Keratinocyte (primary cell): ENCODE results near the gene HDLBP. TPM values are rescaled to one million over a fixed set of nuclear protein-coding genes. Genes with fewer than 3 reads are reported as not detected.

ENCODE experiments used
- DNase-seq: peaks from one replicate; pipeline ENCODE4 v3.0.0-alpha.2; 2011; ENCODE audit warnings: low read depth, missing footprints, low spot score
- FAIRE-seq: peaks from 2 replicates; lab custom pipeline; 2011; peaks lifted over from hg19 to GRCh38; lab: Jason Lieb, UNC
- H2AFZ ChIP-seq: 2 replicates; pipeline ENCODE4 v1.6.0; 2012; ENCODE audit warnings: low read length, control low read depth, inconsistent platforms; ENCODE audit not compliant: control insufficient read depth
- H3K27ac ChIP-seq: 2 replicates; pipeline ENCODE4 v1.5.1; 2011; ENCODE audit warnings: low read length; ENCODE audit not compliant: control insufficient read depth, insufficient read depth
- H3K27me3 ChIP-seq: 3 replicates; pipeline ENCODE4 v1.6.0; 2011; ENCODE audit warnings: low read length; ENCODE audit not compliant: control insufficient read depth, insufficient read depth; ENCODE audit errors: extremely low read depth
- H3K36me3 ChIP-seq, 2 experiments: 2 replicates in 1 of 2; 3 replicates in 1 of 2; pipeline ENCODE4 v1.5.1; 2011; ENCODE audit warnings: low read length in 2 of 2, mild to moderate bottlenecking in 1 of 2; ENCODE audit not compliant: control insufficient read depth in 2 of 2, insufficient read depth in 2 of 2; ENCODE audit errors: extremely low read depth in 1 of 2
- H3K4me1 ChIP-seq: 3 replicates; pipeline ENCODE4 v1.5.1; 2011; ENCODE audit warnings: low read length; ENCODE audit not compliant: control insufficient read depth, insufficient read depth; ENCODE audit errors: extremely low read depth
- H3K4me2 ChIP-seq: 3 replicates; pipeline ENCODE4 v1.6.0; 2011; ENCODE audit warnings: low read depth, low read length; ENCODE audit not compliant: control insufficient read depth, insufficient read depth; ENCODE audit errors: extremely low read depth
- H3K4me3 ChIP-seq, 3 experiments: fragments of 200-600 bp in 1 of 3; sonication (generic) in 1 of 3; 2 replicates in 2 of 3; 3 replicates in 1 of 3; pipeline ENCODE4 v1.5.1; 2011 to 2016; ENCODE audit warnings: low read length in 3 of 3, mild to moderate bottlenecking in 3 of 3, control low read depth in 2 of 3, inconsistent platforms in 1 of 3, low read depth in 1 of 3, mixed read lengths in 1 of 3, mixed run types in 1 of 3, moderate library complexity in 1 of 3; ENCODE audit not compliant: control insufficient read depth in 2 of 3, insufficient read depth in 2 of 3; ENCODE audit errors: extremely low read depth in 1 of 3
- H3K79me2 ChIP-seq: 2 replicates; pipeline ENCODE4 v1.6.0; 2012; ENCODE audit warnings: low read length; ENCODE audit not compliant: control insufficient read depth, insufficient read depth
- H3K9ac ChIP-seq: 3 replicates; pipeline ENCODE4 v1.6.0; 2011; ENCODE audit warnings: low read length; ENCODE audit not compliant: control insufficient read depth, insufficient read depth; ENCODE audit errors: extremely low read depth
- H3K9me1 ChIP-seq: 3 replicates; pipeline ENCODE4 v1.6.0; 2011; ENCODE audit warnings: low read length; ENCODE audit not compliant: control insufficient read depth, insufficient read depth; ENCODE audit errors: extremely low read depth
- H3K9me3 ChIP-seq: 2 replicates; pipeline ENCODE4 v1.5.1; 2012; ENCODE audit warnings: low read depth, low read length; ENCODE audit not compliant: control insufficient read depth
- H4K20me1 ChIP-seq: 3 replicates; pipeline ENCODE4 v1.6.0; 2011; ENCODE audit warnings: low read length; ENCODE audit not compliant: control insufficient read depth, insufficient read depth; ENCODE audit errors: extremely low read depth
- CTCF ChIP-seq, 3 experiments: IDR thresholded peaks in 1 of 3; conservative IDR thresholded peaks in 1 of 3; optimal IDR thresholded peaks in 1 of 3; 2 replicates in 2 of 3; 3 replicates in 1 of 3; pipeline versions ENCODE3 to v1.5.1; 2011; ENCODE audit warnings: low read length in 3 of 3, mild to moderate bottlenecking in 3 of 3, moderate library complexity in 2 of 3, control low read depth in 1 of 3, inconsistent platforms in 1 of 3; ENCODE audit not compliant: insufficient read depth in 2 of 3; ENCODE audit errors: extremely low read depth in 1 of 3
- EZH2 ChIP-seq: IDR thresholded peaks from one replicate; pipeline ENCODE4 v1.6.1; 2012; ENCODE audit warnings: inconsistent platforms, mild to moderate bottlenecking, low read length, moderate library complexity
- dilution Hi-C: fragments of 300-500 bp; cut with MboI; formaldehyde crosslinking; loops from one replicate; pipeline ENCODE4 v1.7.0; 2020; ENCODE audit warnings: low sequenced_read_pairs; ENCODE audit not compliant: extremely low pct_ligation_motif_present
- polyA plus RNA-seq, 5 experiments: library from polyadenylated mRNA; depleted of rRNA in 3 of 5; stranded (reverse) in 3 of 5; stranded (forward) in 1 of 5; unstranded in 1 of 5; fragments of >200 nt; gene quantifications; 1 replicate in 1 of 5; 2 replicates in 3 of 5; 3 replicates in 1 of 5; pipeline versions ENCODE4 v1.2.1 to v1.2.3, GENCODE V29; 2011 to 2012; ENCODE audit warnings: missing spikeins in 2 of 5, low read depth in 1 of 5, low replicate concordance in 1 of 5

The HDLBP gene
- polyA plus RNA-seq, 1 donor (not counting 4 experiments of a cell fraction or from before 2014, with no cell fraction given): 289 TPM

GRCh38 chr2:241300000-241300399 is 15.5 kb downstream of the HDLBP start:
- H3K9me1 ChIP-seq: peaks cover 2% of the 10 kb centered on the region
- peaks cover 3 to 15% of the 10 kb centered on the region in 2 experiments for H3K36me3 ChIP-seq
- no peaks in the 10 kb centered on the region for H3K9me3 ChIP-seq
- H3K9ac ChIP-seq: no peak overlapping the region
- no peaks in the 10 kb centered on the region for H3K27me3 ChIP-seq
- no peak overlapping the region for H3K27ac ChIP-seq
- no peak overlapping the region for H3K4me3 ChIP-seq
- H3K79me2 ChIP-seq: peaks cover 95% of the 10 kb centered on the region
- dilution Hi-C loops: no loop called here
- FAIRE-seq (no peak), DNase-seq (no peak)
- peaks cover 19% of the 10 kb centered on the region for H4K20me1 ChIP-seq
- no peak overlapping the region for H2AFZ ChIP-seq
- no peak overlapping the region for H3K4me2 ChIP-seq
- TF ChIP-seq CTCF (optimal IDR thresholded peaks at IDR 0.05 in 1 of 3, IDR thresholded peaks at IDR 0.05 in 1 of 3, conservative IDR thresholded peaks at IDR 0.05 in 1 of 3; ENCODE audit: extremely low read depth in 1 of 3, insufficient read depth in 2 of 3, low read length in 3 of 3) (no peak), EZH2 (no peak)
- H3K4me1 ChIP-seq: no peaks in the 10 kb centered on the region

GRCh38 chr2:241298673-241299072 is 16.8 kb downstream of the HDLBP start:
- DNase-seq (no peak), FAIRE-seq (no peak)
- no peaks in the 10 kb centered on the region for H3K9me3 ChIP-seq
- H3K4me2 ChIP-seq: no peak overlapping the region
- no peak overlapping the region for H3K9ac ChIP-seq
- no peak overlapping the region for H3K4me3 ChIP-seq
- peaks cover 2% of the 10 kb centered on the region for H3K9me1 ChIP-seq
- H3K79me2 ChIP-seq: peaks cover 94% of the 10 kb centered on the region
- H3K36me3 ChIP-seq: peaks cover 3 to 14% of the 10 kb centered on the region in 2 experiments
- dilution Hi-C loops: no loop called here
- peaks cover 16% of the 10 kb centered on the region for H4K20me1 ChIP-seq
- no peak overlapping the region for H3K27ac ChIP-seq
- H3K27me3 ChIP-seq: no peaks in the 10 kb centered on the region
- H2AFZ ChIP-seq: no peak overlapping the region
- no peak for TF ChIP-seq CTCF (optimal IDR thresholded peaks at IDR 0.05 in 1 of 3, IDR thresholded peaks at IDR 0.05 in 1 of 3, conservative IDR thresholded peaks at IDR 0.05 in 1 of 3; ENCODE audit: extremely low read depth in 1 of 3, insufficient read depth in 2 of 3, low read length in 3 of 3)
- no peak for TF ChIP-seq EZH2
- peaks cover 4% of the 10 kb centered on the region for H3K4me1 ChIP-seq
